OCI-LY1 (cell line): ENCODE data around the gene YPEL4.

ENCODE experiments used
- H2AFZ ChIP-seq: fragments of 200-600 bp; sonication (generic), shearing (Covaris generic); 2 replicates; pipeline ENCODE4 v1.6.0; 2014; ENCODE audit warnings: antibody characterized with exemption, mild to moderate bottlenecking, low read length
- H3F3A ChIP-seq: fragments of 200-600 bp; sonication (generic), shearing (Covaris generic); 2 replicates; pipeline ENCODE4 v1.6.0; 2014; ENCODE audit warnings: mild to moderate bottlenecking, antibody characterized with exemption, low read length, moderate library complexity; ENCODE audit not compliant: insufficient read depth
- H3K27ac ChIP-seq: fragments of 200-600 bp; sonication (generic); 2 replicates; pipeline ENCODE4 v1.5.1; 2014; ENCODE audit warnings: low read length, mixed run types, mild to moderate bottlenecking, low read depth; ENCODE audit not compliant: poor library complexity, severe bottlenecking
- H3K27me3 ChIP-seq: fragments of 200-600 bp; sonication (generic); 2 replicates; pipeline ENCODE4 v1.6.0; 2014; ENCODE audit warnings: antibody characterized with exemption, mild to moderate bottlenecking, low read length, moderate library complexity; ENCODE audit not compliant: insufficient read depth
- H3K36me3 ChIP-seq: fragments of 200-600 bp; sonication (generic); 2 replicates; pipeline ENCODE4 v1.6.1; 2014; ENCODE audit warnings: mild to moderate bottlenecking, antibody characterized with exemption, low read length, moderate library complexity, mixed read lengths; ENCODE audit not compliant: insufficient read depth
- H3K4me1 ChIP-seq: fragments of 200-600 bp; sonication (generic); 2 replicates; pipeline ENCODE4 v1.5.1; 2014; ENCODE audit warnings: mild to moderate bottlenecking, low read length, moderate library complexity; ENCODE audit not compliant: insufficient read depth, severe bottlenecking
- H3K4me2 ChIP-seq: fragments of 200-600 bp; sonication (generic), shearing (Covaris generic); 2 replicates; pipeline ENCODE4 v1.6.1; 2014; ENCODE audit warnings: low read length
- H3K4me3 ChIP-seq: fragments of 200-600 bp; sonication (generic); 2 replicates; pipeline ENCODE4 v1.5.1; 2014; ENCODE audit warnings: low read length, low read depth, mild to moderate bottlenecking, mixed read lengths; ENCODE audit not compliant: poor library complexity, severe bottlenecking
- H3K79me2 ChIP-seq: fragments of 200-600 bp; shearing (Covaris generic); 2 replicates; pipeline ENCODE4 v1.6.1; 2016; ENCODE audit warnings: mixed run types, low read length, mixed read lengths; ENCODE audit not compliant: insufficient read depth
- H3K9ac ChIP-seq: fragments of 200-600 bp; sonication (generic), shearing (Covaris generic); 2 replicates; pipeline ENCODE4 v1.6.1; 2014; ENCODE audit warnings: mild to moderate bottlenecking, low read length, mixed read lengths
- H3K9me2 ChIP-seq: fragments of 200-600 bp; sonication (generic), shearing (Covaris generic); 2 replicates; pipeline ENCODE4 v1.6.1; 2014; ENCODE audit warnings: low read depth, mild to moderate bottlenecking, low read length, mixed read lengths
- H3K9me3 ChIP-seq: fragments of 200-600 bp; shearing (Covaris generic); 2 replicates; pipeline ENCODE4 v1.6.1; 2014; ENCODE audit warnings: low read length, mixed read lengths
- H4K20me1 ChIP-seq: fragments of 200-600 bp; sonication (generic), shearing (Covaris generic); 2 replicates; pipeline ENCODE4 v1.6.0; 2016; ENCODE audit warnings: mild to moderate bottlenecking, low read length; ENCODE audit not compliant: insufficient read depth
- EZH2 ChIP-seq: fragments of 200-600 bp; sonication (generic), shearing (Covaris generic); IDR thresholded peaks from 2 replicates; pipeline ENCODE4 v1.8.0; 2017; ENCODE audit warnings: borderline replicate concordance, mixed run types, mild to moderate bottlenecking, antibody characterized with exemption, low read length, moderate library complexity, mixed read lengths
- TF ChIP-seq, protein P1 (sequence below): fragments of 200-600 bp; sonication (generic), shearing (Covaris generic); IDR thresholded peaks from 2 replicates; pipeline ENCODE4 v1.5.1; 2017; ENCODE audit warnings: mild to moderate bottlenecking, antibody characterized with exemption, low read length, moderate library complexity, mixed read lengths

The YPEL4 gene

GRCh38 chr11:57618438-57618837 lies 31.3 kb downstream of the YPEL4 start:
- H3K9me3 ChIP-seq: 0 out of 2 replicates have a peak, but pooled peaks cover 3% of the 10 kb centered on the region
- no peaks in the 10 kb centered on the region for H3K4me1 ChIP-seq
- H3K27ac ChIP-seq: no peak overlapping the region
- H3K9me2 ChIP-seq: no peaks in the 10 kb centered on the region
- H3K4me2 ChIP-seq: no peak overlapping the region
- H4K20me1 ChIP-seq: no peaks in the 10 kb centered on the region
- TF ChIP-seq, protein P1, sequence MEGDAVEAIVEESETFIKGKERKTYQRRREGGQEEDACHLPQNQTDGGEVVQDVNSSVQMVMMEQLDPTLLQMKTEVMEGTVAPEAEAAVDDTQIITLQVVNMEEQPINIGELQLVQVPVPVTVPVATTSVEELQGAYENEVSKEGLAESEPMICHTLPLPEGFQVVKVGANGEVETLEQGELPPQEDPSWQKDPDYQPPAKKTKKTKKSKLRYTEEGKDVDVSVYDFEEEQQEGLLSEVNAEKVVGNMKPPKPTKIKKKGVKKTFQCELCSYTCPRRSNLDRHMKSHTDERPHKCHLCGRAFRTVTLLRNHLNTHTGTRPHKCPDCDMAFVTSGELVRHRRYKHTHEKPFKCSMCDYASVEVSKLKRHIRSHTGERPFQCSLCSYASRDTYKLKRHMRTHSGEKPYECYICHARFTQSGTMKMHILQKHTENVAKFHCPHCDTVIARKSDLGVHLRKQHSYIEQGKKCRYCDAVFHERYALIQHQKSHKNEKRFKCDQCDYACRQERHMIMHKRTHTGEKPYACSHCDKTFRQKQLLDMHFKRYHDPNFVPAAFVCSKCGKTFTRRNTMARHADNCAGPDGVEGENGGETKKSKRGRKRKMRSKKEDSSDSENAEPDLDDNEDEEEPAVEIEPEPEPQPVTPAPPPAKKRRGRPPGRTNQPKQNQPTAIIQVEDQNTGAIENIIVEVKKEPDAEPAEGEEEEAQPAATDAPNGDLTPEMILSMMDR: no peak
- no peak for TF ChIP-seq EZH2
- no peaks in the 10 kb centered on the region for H3K79me2 ChIP-seq
- no peak overlapping the region for H2AFZ ChIP-seq
- no peaks in the 10 kb centered on the region; the same call in 1 of the 2 replicates for H3K36me3 ChIP-seq
- H3K9ac ChIP-seq: no peak overlapping the region
- no peaks in the 10 kb centered on the region for H3K27me3 ChIP-seq
- H3F3A ChIP-seq: no peaks in the 10 kb centered on the region
- no peak overlapping the region for H3K4me3 ChIP-seq

- Histone ChIP-seq H3K27me3 (no peaks in the 10 kb centered on the region), H3K79me2 (no peaks in the 10 kb centered on the region), H3K9me3 (0 out of 2 replicates have a peak, but pooled peaks cover 3% of the 10 kb centered on the region), H3K4me3 (no peak overlapping the region), H3F3A (no peaks in the 10 kb centered on the region), H4K20me1 (no peaks in the 10 kb centered on the region), H3K27ac (no peak overlapping the region), H3K4me2 (no peak overlapping the region), H3K9me2 (no peaks in the 10 kb centered on the region), H3K9ac (no peak overlapping the region), H3K36me3 (no peaks in the 10 kb centered on the region; the same call in 1 of the 2 replicates), H3K4me1 (no peaks in the 10 kb centered on the region), H2AFZ (no peak overlapping the region)
- TF ChIP-seq, protein P1: no peak
- TF ChIP-seq EZH2: no peak
These were observed 33.1 kb downstream of the YPEL4 start for GRCh38 chr11:57616595-57616994.

- no peak overlapping the region for H3K4me2 ChIP-seq
These were observed 34.4 kb downstream of the YPEL4 start for GRCh38 chr11:57615308-57615707.

More at GRCh38 chr11:57615308-57615707, 34.4 kb downstream of the YPEL4 start:
- no peaks in the 10 kb centered on the region for H3K79me2 ChIP-seq
- H3K9me3 ChIP-seq: 0 out of 2 replicates have a peak, but pooled peaks cover 3% of the 10 kb centered on the region
- no peaks in the 10 kb centered on the region for H3K27me3 ChIP-seq
- no peaks in the 10 kb centered on the region for H3K4me1 ChIP-seq
- H4K20me1 ChIP-seq: no peaks in the 10 kb centered on the region
- H3K27ac ChIP-seq: no peak overlapping the region
- H2AFZ ChIP-seq: no peak overlapping the region
- no peak overlapping the region for H3K9ac ChIP-seq
- H3K36me3 ChIP-seq: no peaks in the 10 kb centered on the region; the same call in 1 of the 2 replicates
- H3F3A ChIP-seq: no peaks in the 10 kb centered on the region
- no peaks in the 10 kb centered on the region for H3K9me2 ChIP-seq
- no peak overlapping the region for H3K4me3 ChIP-seq
- TF ChIP-seq, protein P1: no peak
- no peak for TF ChIP-seq EZH2
